Erythroblast (primary cell): Measurements from ENCODE around the gene C3orf22.

Experiments
- DNase-seq, 2 experiments: peaks; one replicate each; lab custom pipeline; 2025; lab: John Stamatoyannopoulos, UW
- GATA1 ChIP-seq: IDR thresholded peaks from 2 replicates; pipeline ENCODE4 v1.6.1; 2011; ENCODE audit warnings: low read depth, mild to moderate bottlenecking, control low read depth, low read length, moderate library complexity
- POLR2A ChIP-seq: IDR thresholded peaks from 2 replicates; pipeline ENCODE4 v1.6.1; 2011; ENCODE audit warnings: mild to moderate bottlenecking, low read length

The C3orf22 gene

GRCh38 chr3:126570103-126570541 lies 11.4 kb upstream of the C3orf22 start:
- DNase-seq = peak in 1 of 2 experiments; percentile 17
- TF ChIP-seq POLR2A (no peak), GATA1 (no peak)

GRCh38 chr3:126569390-126569975 lies 10.8 kb upstream of the C3orf22 start:
- TF ChIP-seq GATA1 (no peak), POLR2A (no peak)
- no peak for DNase-seq

GRCh38 chr3:126568776-126569342 lies 10.1 kb upstream of the C3orf22 start:
- TF ChIP-seq POLR2A (no peak), GATA1 (no peak)
- no peak for DNase-seq

- no peak for TF ChIP-seq GATA1
- no peak for TF ChIP-seq POLR2A
- no peak for DNase-seq
Measured at GRCh38 chr3:126567696-126568438, 9.1 kb upstream of the C3orf22 start.

GRCh38 chr3:126562737-126563276 lies 4.1 kb upstream of the C3orf22 start:
- DNase-seq = no peak
- TF ChIP-seq GATA1 = no peak
- no peak for TF ChIP-seq POLR2A

- TF ChIP-seq POLR2A = no peak
Measured at GRCh38 chr3:126557761-126558160, 971 bp downstream of the C3orf22 start.

GRCh38 chr3:126557415-126557745 lies 1.4 kb downstream of the C3orf22 start:
- TF ChIP-seq POLR2A (no peak), GATA1 (no peak)
- DNase-seq = no peak

More at GRCh38 chr3:126557761-126558160, 971 bp downstream of the C3orf22 start:
- no peak for DNase-seq

- DNase-seq = no peak
- TF ChIP-seq POLR2A = no peak
- no peak for TF ChIP-seq GATA1
Measured at GRCh38 chr3:126556637-126557414, 1.9 kb downstream of the C3orf22 start.

- TF ChIP-seq POLR2A = no peak
- TF ChIP-seq GATA1 = no peak
- no peak for DNase-seq
Measured at GRCh38 chr3:126555795-126556636, 2.7 kb downstream of the C3orf22 start.

- no peak for DNase-seq
Measured at GRCh38 chr3:126554560-126555525, 3.9 kb downstream of the C3orf22 start.

GRCh38 chr3:126553284-126554084 lies 5.2 kb downstream of the C3orf22 start:
- DNase-seq = no peak
- TF ChIP-seq GATA1 (no peak), POLR2A (no peak)

More at GRCh38 chr3:126554560-126555525, 3.9 kb downstream of the C3orf22 start:
- TF ChIP-seq GATA1 = no peak
- TF ChIP-seq POLR2A = no peak
